GM21360 (cell line): Measurements from ENCODE around the gene TAF9.
"Not testable (repeated sequence)": the region's sequence is repeated elsewhere in the genome, so short reads cannot be mapped to it uniquely, and the experiment has no call there.

Source experiments
- ATAC-seq: cut with Tn5 transposase; IDR thresholded peaks from one replicate; pipeline ENCODE4 v1.9.1; 2021; ENCODE audit warnings: mild to moderate bottlenecking, moderate library complexity; ENCODE audit not compliant: unreplicated experiment

The TAF9 gene

DNA sequence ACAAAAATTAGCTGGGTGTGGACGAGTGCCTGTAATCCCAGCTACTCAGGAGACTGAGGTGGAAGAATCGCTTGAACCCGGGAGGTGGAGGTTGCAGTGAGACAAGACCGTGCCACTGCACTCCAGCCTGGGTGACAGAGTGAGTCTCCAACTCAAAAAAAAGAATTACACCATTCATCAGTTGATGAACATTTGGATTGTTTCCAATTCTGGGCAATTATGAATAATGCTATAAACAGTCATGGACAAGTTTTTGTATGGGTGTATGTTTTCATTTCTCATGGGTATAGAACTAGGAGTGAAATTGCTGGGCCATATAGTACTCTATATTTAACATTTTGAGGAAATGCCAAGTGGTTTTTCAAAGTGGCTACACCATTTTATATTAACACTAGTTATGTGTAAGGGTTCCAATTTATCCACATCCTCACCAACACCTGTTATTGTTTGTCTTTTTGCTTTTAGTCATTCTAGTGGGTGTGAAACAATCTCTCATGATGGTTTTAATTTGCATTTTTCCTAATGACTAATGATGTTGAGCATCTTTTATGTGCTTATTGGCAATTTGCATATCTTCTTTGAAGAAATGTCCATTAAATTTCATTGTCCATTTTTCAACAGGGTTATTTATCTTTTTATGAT, 27.7 kb downstream of the TAF9 start:
- no peak for ATAC-seq

DNA sequence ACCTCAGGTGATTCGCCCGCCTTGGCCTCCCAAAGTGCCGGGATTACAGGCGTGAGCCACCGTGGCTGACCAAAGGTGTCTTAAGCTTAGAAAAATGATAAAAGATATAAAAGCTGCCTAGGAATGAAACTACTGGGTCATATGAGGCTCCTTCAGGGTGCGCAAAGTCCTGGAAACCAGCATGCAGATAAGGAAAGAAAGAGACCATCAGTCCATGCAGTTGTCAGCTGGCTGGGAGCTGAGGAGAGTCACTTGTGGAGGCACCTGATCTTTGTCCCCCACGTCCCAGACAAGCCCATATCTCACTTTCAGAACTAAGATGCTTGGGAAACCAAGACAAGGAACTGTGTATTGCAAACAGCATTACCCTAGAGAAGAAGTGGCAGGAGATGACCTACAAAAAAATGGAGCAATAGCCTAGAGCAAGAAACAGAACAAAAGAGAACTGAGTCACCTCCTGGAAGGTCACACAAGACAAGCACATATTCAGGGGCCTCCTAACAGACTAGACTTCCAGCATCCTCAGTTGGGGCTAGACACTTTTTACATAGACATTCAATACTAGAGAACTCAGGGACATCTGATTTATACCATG, 33.9 kb downstream of the TAF9 start:
- ATAC-seq: no peak

DNA sequence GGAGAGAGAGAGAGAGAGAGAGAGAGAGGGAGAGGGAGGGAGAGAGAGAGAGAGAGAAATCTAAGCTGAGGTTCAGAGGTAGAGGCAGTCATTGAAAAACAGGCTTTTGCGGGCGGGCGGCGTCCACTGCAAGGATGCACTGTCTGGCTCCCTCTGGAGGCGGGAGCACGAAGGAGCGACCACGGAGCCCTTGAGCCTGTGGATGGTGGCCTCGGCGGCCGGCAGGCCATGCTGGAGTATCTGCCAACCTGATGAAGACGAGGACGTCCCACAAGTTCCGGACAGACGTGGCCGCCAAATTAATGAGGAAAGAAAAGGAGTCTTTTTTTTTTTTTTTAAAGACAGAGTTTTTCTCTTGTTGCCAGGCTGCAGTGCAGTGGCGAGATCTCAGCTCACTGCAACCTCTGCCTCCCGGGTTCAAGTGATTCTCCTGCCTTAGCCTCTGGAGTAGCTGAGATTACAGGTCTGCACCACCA, 34.5 kb downstream of the TAF9 start:
- peak; percentile 61 for ATAC-seq

DNA sequence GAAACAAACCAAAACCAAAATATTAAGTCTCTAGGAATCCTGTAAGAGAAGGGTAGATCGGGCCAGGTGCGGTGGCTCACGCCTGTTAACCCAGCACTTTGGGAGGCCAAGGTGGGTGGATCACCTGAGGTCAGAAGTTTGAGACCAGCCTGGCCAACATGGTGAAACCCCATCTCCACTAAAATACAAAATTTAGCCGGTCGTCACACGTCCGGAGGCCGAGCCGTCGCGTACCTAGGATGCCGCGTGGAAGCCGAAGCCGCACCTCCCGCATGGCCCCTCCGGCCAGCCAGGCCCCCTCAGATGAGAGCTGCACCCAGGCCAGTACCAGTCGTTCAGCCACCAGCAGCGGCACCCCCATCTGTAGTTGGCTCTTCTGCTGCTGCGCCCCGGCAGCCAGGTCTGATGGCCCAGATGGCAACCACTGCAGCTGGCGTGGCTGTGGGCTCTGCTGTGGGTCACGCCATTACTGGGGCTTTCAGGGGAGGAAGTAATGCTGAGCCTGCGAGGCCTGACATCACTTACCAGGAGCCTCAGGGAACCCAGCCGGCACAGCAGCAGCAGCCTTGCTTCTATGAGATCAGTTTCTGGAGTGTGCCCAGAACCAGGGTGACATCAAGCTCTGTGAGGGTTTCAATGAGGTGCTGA, 35.5 kb downstream of the TAF9 start:
- ATAC-seq: not testable (repeated sequence)

DNA sequence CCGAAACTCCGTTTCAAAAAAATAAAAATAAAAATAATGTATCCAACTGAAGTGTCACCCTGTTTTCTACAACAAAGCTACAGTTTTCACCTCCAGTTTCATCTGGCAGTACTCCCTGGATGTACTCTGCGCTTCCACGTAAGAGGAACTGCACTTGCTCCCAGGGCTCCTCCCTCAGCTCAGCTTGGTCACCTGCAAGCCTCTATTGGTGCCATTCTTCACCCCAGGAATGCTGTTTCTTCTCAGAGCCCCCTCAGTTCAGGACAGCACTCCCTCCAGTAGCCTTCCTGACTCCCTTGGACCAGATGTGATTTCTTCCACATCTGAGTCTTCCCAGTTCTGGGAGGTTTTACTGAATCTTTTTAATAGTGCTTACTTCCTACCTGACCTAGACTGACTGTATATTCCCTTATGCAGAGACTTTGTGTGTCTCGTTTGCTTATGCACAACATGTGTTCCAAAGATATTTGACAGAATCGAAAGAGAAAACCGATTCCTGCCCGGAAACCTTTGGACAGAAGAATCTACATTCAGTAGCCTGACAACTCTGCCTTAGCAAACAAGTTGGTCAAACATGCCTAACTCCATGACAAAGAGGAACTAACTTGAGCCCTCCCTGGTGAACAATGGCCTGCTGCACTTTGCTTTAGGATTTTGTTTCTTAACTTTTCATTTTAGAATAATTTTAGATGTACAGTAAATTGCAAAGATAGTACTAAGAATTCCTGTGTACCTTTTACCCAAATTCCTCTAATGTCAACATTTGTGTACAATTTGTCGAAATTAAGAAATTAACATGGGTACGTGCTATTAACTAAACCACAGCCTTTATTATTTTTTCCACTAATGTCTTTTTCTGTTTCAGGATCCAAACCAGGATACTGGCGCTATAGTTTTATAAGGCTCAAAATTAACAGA, 37.5 kb downstream of the TAF9 start:
- ATAC-seq: no peak

DNA sequence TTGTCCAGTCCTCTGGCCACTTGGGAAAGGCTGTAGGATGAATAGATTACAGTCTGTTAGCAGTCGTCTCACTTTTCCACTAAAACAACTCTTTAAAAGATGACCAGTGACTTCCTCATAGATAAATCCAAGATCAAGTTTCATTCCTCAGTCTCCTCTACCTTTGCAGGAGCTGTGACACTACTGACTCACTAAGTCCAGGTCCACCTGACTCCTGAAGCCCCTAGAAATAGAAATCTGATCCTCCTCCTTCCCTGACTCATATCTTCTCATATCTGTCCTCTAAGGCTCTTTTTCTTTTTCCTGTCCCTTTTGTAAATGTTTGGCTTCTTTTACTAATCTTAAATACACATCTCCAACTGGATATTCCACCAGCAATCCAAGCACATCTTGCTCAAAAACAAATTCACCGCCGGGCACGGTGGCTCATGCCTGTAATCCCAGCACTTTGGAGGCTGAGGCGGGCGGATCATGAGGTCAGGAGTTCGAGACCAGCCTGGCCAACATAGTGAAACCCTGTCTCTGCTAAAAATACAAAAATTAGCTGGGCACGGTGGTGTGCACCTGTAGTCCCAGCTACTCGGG, 39.3 kb downstream of the TAF9 start:
- no peak for ATAC-seq

DNA sequence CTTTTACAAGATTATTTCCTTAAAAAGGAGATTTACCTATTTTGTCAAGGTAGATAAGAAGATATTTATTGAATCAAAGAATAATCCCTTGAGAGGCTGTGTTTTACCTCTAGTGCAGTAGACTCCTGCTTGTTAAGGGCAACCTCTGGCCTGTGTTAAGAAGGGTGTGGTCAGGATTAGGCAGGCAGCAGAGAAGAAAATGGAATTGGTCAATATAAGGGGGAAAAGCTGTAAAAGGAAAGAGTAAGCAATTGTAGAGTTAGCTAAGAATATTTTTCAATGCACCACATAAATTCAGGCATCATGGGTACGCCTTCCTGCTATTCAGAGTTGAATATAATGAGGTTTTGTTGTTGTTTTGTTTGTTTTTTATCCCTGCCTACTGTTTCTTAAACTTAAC, 43.0 kb downstream of the TAF9 start:
- no peak for ATAC-seq

DNA sequence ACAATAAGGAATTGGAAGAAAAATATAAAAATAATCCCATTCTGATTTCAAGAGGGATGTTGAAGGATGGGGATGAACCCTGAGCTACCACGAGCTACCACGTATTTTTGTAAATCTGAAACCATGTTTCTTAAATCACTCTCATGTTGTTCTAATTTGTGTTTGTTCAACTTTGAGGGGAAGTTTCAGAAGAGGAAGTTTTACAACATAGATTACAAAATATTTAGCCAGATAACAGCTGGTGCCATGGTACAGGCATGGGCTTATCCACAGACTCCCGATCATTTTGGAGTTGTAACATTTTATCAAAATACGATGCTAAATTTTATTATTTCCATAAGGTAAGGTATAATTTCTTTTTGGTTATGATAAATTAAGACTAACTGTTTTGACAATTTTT, 51.9 kb downstream of the TAF9 start:
- ATAC-seq: no peak

DNA sequence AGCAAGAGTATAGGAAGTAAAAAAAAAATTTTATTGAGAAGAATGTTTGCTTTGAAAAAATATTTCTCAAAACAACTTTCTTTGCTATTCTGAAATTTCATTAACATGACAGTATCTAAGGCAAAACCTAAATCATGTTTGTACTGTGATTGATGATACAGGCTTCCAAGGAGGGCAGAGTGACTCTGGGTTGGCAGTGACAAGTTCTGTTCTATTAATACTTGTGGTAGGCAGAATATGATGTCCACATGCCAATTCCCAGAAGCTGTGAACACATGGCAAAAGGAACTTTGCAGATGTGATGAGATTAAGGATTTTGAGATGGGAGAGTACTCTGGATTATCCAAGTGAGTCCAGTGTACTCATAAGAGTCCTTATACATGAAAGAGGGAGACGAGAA, 53.3 kb downstream of the TAF9 start:
- no peak for ATAC-seq
